Mesenchymal stem cell (in vitro differentiated cells and primary cell): ENCODE results near the gene PARP16.
A peak's percentile ranks its signal among the peaks of the same experiment; 100 is the strongest.

Experiments used
- DNase-seq: peaks from one replicate; pipeline ENCODE4 v3.0.0-alpha.2; 2013
- H2AFZ ChIP-seq: one replicate; pipeline ENCODE4 v1.6.1; 2013; ENCODE audit warnings: low read depth, mild to moderate bottlenecking, control low read depth, inconsistent platforms, low read length, moderate library complexity
- H2AK5ac ChIP-seq: 2 replicates; pipeline ENCODE4 v1.6.1; 2013; ENCODE audit warnings: low read length, moderate library complexity, mild to moderate bottlenecking, inconsistent platforms; ENCODE audit not compliant: severe bottlenecking
- H2BK120ac ChIP-seq: one replicate; pipeline ENCODE4 v1.6.1; 2013; ENCODE audit warnings: low read depth, mild to moderate bottlenecking, inconsistent platforms, low read length, moderate library complexity
- H2BK12ac ChIP-seq, 2 experiments: one replicate each; pipeline ENCODE4 v1.6.1; 2013; ENCODE audit warnings: inconsistent platforms in 2 of 2, low read length in 2 of 2, mild to moderate bottlenecking in 2 of 2, moderate library complexity in 2 of 2, control low read depth in 1 of 2
- H2BK15ac ChIP-seq: one replicate; pipeline ENCODE4 v1.6.1; 2013; ENCODE audit warnings: mild to moderate bottlenecking, low read depth, inconsistent platforms; ENCODE audit not compliant: poor library complexity, severe bottlenecking
- H2BK5ac ChIP-seq: 2 replicates; pipeline ENCODE4 v1.6.1; 2013; ENCODE audit warnings: low read depth, mild to moderate bottlenecking, low read length, control low read depth, inconsistent platforms; ENCODE audit not compliant: poor library complexity, severe bottlenecking
- H3K14ac ChIP-seq, 2 experiments: one replicate each; pipeline ENCODE4 v1.6.1; 2013; ENCODE audit warnings: inconsistent platforms in 2 of 2, low read length in 2 of 2, control low read depth in 1 of 2, mild to moderate bottlenecking in 1 of 2, moderate library complexity in 1 of 2
- H3K18ac ChIP-seq, 2 experiments: one replicate each; pipeline ENCODE4 v1.6.1; 2013; ENCODE audit warnings: inconsistent platforms in 2 of 2, low read length in 2 of 2, control low read depth in 1 of 2, low read depth in 1 of 2, mild to moderate bottlenecking in 1 of 2
- H3K23ac ChIP-seq, 2 experiments: one replicate each; pipeline ENCODE4 v1.6.1; 2013; ENCODE audit warnings: inconsistent platforms in 2 of 2, low read length in 2 of 2, mild to moderate bottlenecking in 2 of 2, moderate library complexity in 2 of 2, control low read depth in 1 of 2
- H3K27ac ChIP-seq: 2 replicates; pipeline ENCODE4 v1.5.1; 2013; ENCODE audit warnings: mild to moderate bottlenecking, moderate library complexity, low read length, control low read depth, inconsistent platforms; ENCODE audit not compliant: poor library complexity, severe bottlenecking
- H3K27me3 ChIP-seq, 2 experiments: 2 replicates each; pipeline versions ENCODE4 v1.6.1 to v1.7.0; 2013; ENCODE audit warnings: low read length in 2 of 2, mild to moderate bottlenecking in 2 of 2, moderate library complexity in 2 of 2, control low read depth in 1 of 2, inconsistent platforms in 1 of 2; ENCODE audit not compliant: control insufficient read depth in 1 of 2, insufficient read depth in 1 of 2
- H3K36me3 ChIP-seq, 2 experiments: 2 replicates each; pipeline versions ENCODE4 v1.6.1 to v1.7.0; 2013; ENCODE audit warnings: low read length in 2 of 2, control low read depth in 1 of 2, inconsistent platforms in 1 of 2, low read depth in 1 of 2, mild to moderate bottlenecking in 1 of 2; ENCODE audit not compliant: insufficient read depth in 2 of 2, control insufficient read depth in 1 of 2
- H3K4ac ChIP-seq, 2 experiments: one replicate each; pipeline ENCODE4 v1.6.1; 2013; ENCODE audit warnings: inconsistent platforms in 2 of 2, low read length in 2 of 2, mild to moderate bottlenecking in 2 of 2, moderate library complexity in 2 of 2, control low read depth in 1 of 2, low read depth in 1 of 2
- H3K4me1 ChIP-seq: 2 replicates; pipeline ENCODE4 v1.6.1; 2013; ENCODE audit warnings: low read depth, low read length, control low read depth; ENCODE audit not compliant: control insufficient read depth, insufficient read depth
- H3K4me2 ChIP-seq: 2 replicates; pipeline ENCODE4 v1.6.1; 2013; ENCODE audit warnings: low read length, mild to moderate bottlenecking, inconsistent platforms; ENCODE audit not compliant: poor library complexity, severe bottlenecking
- H3K4me3 ChIP-seq, 2 experiments: 2 replicates each; pipeline versions ENCODE4 v1.5.1 to v1.7.0; 2013; ENCODE audit warnings: low read length in 2 of 2, mild to moderate bottlenecking in 2 of 2, control low read depth in 1 of 2, low read depth in 1 of 2; ENCODE audit not compliant: insufficient read depth in 1 of 2
- H3K79me1 ChIP-seq: replicated peaks from 2 replicates; pipeline ENCODE4 v1.6.1; 2013; ENCODE audit warnings: mild to moderate bottlenecking, control low read depth, low read length, inconsistent platforms; ENCODE audit not compliant: poor library complexity, severe bottlenecking
- H3K9ac ChIP-seq: 2 replicates; pipeline ENCODE4 v1.7.0; 2013; ENCODE audit warnings: mild to moderate bottlenecking, low read length, moderate library complexity
- H3K9me3 ChIP-seq: 2 replicates; pipeline ENCODE4 v1.7.0; 2013; ENCODE audit warnings: mild to moderate bottlenecking, low read length; ENCODE audit not compliant: control insufficient read depth
- H4K8ac ChIP-seq: one replicate; pipeline ENCODE4 v1.6.1; 2013; ENCODE audit warnings: inconsistent platforms, mild to moderate bottlenecking, low read length, moderate library complexity
- H4K91ac ChIP-seq: one replicate; pipeline ENCODE4 v1.6.1; 2013; ENCODE audit warnings: mild to moderate bottlenecking, low read length, inconsistent platforms
- WGBS: methylation state at CpG from one replicate; pipeline ENCODE4 v1.1.7; 2013; ENCODE audit warnings: mixed read lengths; 5-methylcytosine and 5-hydroxymethylcytosine counted together

The PARP16 gene

GRCh38 chr15:65310431-65311137 lies 23.9 kb upstream of the PARP16 start:
- Histone ChIP-seq H3K14ac (no peak overlapping the region), H3K4me3 (no peak overlapping the region), H3K9ac (no peak overlapping the region), H2AK5ac (no peak overlapping the region), H2BK12ac (no peak overlapping the region), H3K18ac (peak overlapping the region in 1 of 2 experiments; percentile 60), H2BK5ac (no peak overlapping the region), H4K8ac (no peak overlapping the region), H3K23ac (no peak overlapping the region), H3K79me1 (no peaks in the 10 kb centered on the region), H3K4ac (no peak overlapping the region), H3K4me1 (peaks cover 6% of the 10 kb centered on the region), H3K27me3 (peaks cover 0 to 12% of the 10 kb centered on the region in 2 experiments), H3K9me3 (no peaks in the 10 kb centered on the region), H3K4me2 (no peak overlapping the region), H4K91ac (no peak overlapping the region), H2AFZ (no peak overlapping the region), H2BK120ac (peak overlapping the region; percentile 19), H2BK15ac (no peak overlapping the region), H3K27ac (no peak overlapping the region), H3K36me3 (no peaks in the 10 kb centered on the region)
- peak; percentile 66 for DNase-seq
- WGBS, result 84% methylated on average over 9 of the region's 10 CpGs

- H3K4me3 ChIP-seq, result no peak overlapping the region
- WGBS, result 69% methylated on average over 11 of the region's 12 CpGs
These were observed 23.3 kb upstream of the PARP16 start for GRCh38 chr15:65309882-65310418.

GRCh38 chr15:65307978-65308377 lies 21.3 kb upstream of the PARP16 start:
- no peak overlapping the region for H2AK5ac ChIP-seq
- no peaks in the 10 kb centered on the region for H3K36me3 ChIP-seq
- no peak overlapping the region for H3K9ac ChIP-seq
- peaks cover 11% of the 10 kb centered on the region for H3K4me1 ChIP-seq
- no peak overlapping the region for H2BK5ac ChIP-seq
- H4K8ac ChIP-seq, result no peak overlapping the region
- no peak overlapping the region for H4K91ac ChIP-seq
- no peak overlapping the region for H3K4ac ChIP-seq
- no peak overlapping the region for H3K14ac ChIP-seq
- no peaks in the 10 kb centered on the region for H3K9me3 ChIP-seq
- no peak overlapping the region for H3K23ac ChIP-seq
- H3K4me3 ChIP-seq, result no peak overlapping the region
- H2BK120ac ChIP-seq, result no peak overlapping the region
- 91% methylated on average over 6 of the region's 6 CpGs for WGBS
- H3K79me1 ChIP-seq, result no peaks in the 10 kb centered on the region
- no peaks in the 10 kb centered on the region for H3K27me3 ChIP-seq
- H2BK15ac ChIP-seq, result no peak overlapping the region
- H2AFZ ChIP-seq, result no peak overlapping the region
- no peak overlapping the region for H2BK12ac ChIP-seq
- H3K4me2 ChIP-seq, result no peak overlapping the region
- H3K27ac ChIP-seq, result no peak overlapping the region
- DNase-seq, result no peak
- H3K18ac ChIP-seq, result no peak overlapping the region

More at GRCh38 chr15:65309882-65310418, 23.3 kb upstream of the PARP16 start:
- H2AK5ac ChIP-seq, result no peak overlapping the region
- H3K4me1 ChIP-seq, result peaks cover 9% of the 10 kb centered on the region
- peak overlapping the region; percentile 18 for H2AFZ ChIP-seq
- H3K14ac ChIP-seq, result no peak overlapping the region
- H4K91ac ChIP-seq, result no peak overlapping the region
- H3K4ac ChIP-seq, result no peak overlapping the region
- no peak overlapping the region for H3K9ac ChIP-seq
- H2BK15ac ChIP-seq, result no peak overlapping the region
- H3K79me1 ChIP-seq, result no peaks in the 10 kb centered on the region
- no peak overlapping the region for H3K23ac ChIP-seq
- peaks cover 0 to 8% of the 10 kb centered on the region in 2 experiments for H3K27me3 ChIP-seq
- no peak overlapping the region for H3K27ac ChIP-seq
- no peak overlapping the region for H3K4me2 ChIP-seq
- H3K36me3 ChIP-seq, result no peaks in the 10 kb centered on the region
- H3K9me3 ChIP-seq, result no peaks in the 10 kb centered on the region
- peak overlapping the region; percentile 60 to 72 for H3K18ac ChIP-seq
- DNase-seq, result peak; percentile 82
- no peak overlapping the region for H2BK5ac ChIP-seq
- peak overlapping the region; percentile 8 for H4K8ac ChIP-seq
- H2BK12ac ChIP-seq, result no peak overlapping the region
- H2BK120ac ChIP-seq, result no peak overlapping the region

GRCh38 chr15:65306551-65306950 lies 19.9 kb upstream of the PARP16 start:
- no peaks in the 10 kb centered on the region for H3K9me3 ChIP-seq
- no peak overlapping the region for H4K91ac ChIP-seq
- no peak overlapping the region for H2BK12ac ChIP-seq
- H3K23ac ChIP-seq, result no peak overlapping the region
- no peak overlapping the region for H2AK5ac ChIP-seq
- H2BK15ac ChIP-seq, result no peak overlapping the region
- H3K4ac ChIP-seq, result no peak overlapping the region
- peaks cover 0 to 1% of the 10 kb centered on the region in 2 experiments for H3K36me3 ChIP-seq
- H3K27ac ChIP-seq, result no peak overlapping the region
- no peak overlapping the region for H2BK5ac ChIP-seq
- H3K79me1 ChIP-seq, result no peaks in the 10 kb centered on the region
- no peak overlapping the region for H2AFZ ChIP-seq
- no peak overlapping the region for H3K4me2 ChIP-seq
- no peak overlapping the region for H3K18ac ChIP-seq
- H3K14ac ChIP-seq, result no peak overlapping the region
- no peak overlapping the region for H4K8ac ChIP-seq
- peak; percentile 13 for DNase-seq
- H3K27me3 ChIP-seq, result no peaks in the 10 kb centered on the region
- peaks cover 7% of the 10 kb centered on the region for H3K4me1 ChIP-seq
- no peak overlapping the region for H3K4me3 ChIP-seq
- H3K9ac ChIP-seq, result no peak overlapping the region
- no peak overlapping the region for H2BK120ac ChIP-seq
